GM18519 (cell line): ENCODE results near the gene MLST8.
A peak's percentile ranks its signal among the peaks of the same experiment; 100 is the strongest.

Experiments used
- ATAC-seq: cut with Tn5 transposase; IDR thresholded peaks from one replicate; pipeline ENCODE4 v1.9.1; 2021; ENCODE audit warnings: mild to moderate bottlenecking, moderate library complexity; ENCODE audit not compliant: unreplicated experiment, low FRiP score

The MLST8 gene

DNA sequence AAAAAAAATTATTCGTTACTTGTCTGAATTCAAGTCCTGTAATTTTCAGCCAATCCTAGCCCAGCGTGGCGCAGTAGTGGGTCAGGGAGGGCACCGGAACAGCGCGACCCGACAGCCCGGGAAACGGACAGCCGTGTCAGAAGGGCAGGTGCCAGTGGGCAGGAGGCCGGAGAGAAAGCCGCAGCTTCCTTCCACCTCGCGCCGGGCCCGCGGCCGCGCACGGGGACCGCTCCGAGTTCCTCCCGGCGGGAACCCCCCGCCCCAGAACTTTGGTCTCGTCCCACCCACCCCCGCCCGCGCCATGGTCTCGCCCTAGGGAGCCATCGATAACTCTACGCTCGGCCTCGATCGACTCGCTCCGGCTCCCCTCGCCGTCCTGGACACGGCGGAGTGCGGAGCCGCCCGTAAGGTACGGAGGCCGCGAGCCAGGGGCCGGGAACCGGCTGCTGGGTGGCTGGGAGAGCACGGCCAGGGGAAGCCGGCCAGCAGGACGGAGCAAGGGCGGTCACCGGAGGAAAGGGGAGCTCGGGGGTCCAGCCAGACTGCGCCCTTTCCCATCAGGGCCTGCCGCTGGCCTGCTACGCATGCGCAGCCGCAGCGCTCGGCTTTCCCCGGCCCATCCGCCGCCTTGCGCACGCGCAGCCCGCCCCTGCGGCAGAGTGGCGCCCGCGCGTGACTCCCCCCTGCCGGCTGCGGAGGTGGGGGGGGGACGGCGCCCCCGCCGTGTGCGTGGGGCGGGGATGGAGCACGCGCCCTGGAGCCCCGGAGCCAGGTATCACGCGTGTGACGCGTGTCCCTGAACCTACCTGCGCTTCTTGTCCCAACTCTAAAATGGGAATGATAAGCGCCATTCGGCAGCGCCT lies at the start of gene MLST8:
TSS of gene MLST8 (plus strand) at position 351 of the 863 bp plus-strand sequence. CDS start 632 bp downstream, outside the sequence.
- ATAC-seq = peak; percentile 50

- ATAC-seq = no peak
Measured at GRCh38 chr16:2155977-2156848, 49.0 kb upstream of the MLST8 start.

DNA sequence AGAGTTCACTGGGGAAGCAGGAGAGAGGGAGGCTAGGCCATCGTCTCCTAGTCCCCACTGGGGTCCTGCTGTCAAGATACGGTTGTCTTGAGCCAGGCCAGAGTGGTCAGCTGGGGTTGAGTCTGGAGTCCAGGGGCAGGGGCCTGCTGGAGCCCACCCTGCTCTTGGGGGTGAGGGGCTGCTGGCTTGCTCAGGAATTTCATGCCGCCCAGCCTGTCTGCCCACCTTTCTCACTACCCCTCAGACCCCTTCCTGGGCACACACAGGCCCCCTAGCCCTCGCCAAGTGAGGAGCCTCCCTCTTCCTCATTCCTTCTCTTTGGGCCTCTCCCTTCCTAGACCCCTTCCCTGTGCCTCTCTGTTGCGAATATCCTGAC lies 48.4 kb upstream of the MLST8 start:
- no peak for ATAC-seq

GRCh38 chr16:2157480-2158261 lies 47.6 kb upstream of the MLST8 start:
- ATAC-seq = no peak

- no peak for ATAC-seq
Measured at GRCh38 chr16:2158262-2158638, 47.0 kb upstream of the MLST8 start.

DNA sequence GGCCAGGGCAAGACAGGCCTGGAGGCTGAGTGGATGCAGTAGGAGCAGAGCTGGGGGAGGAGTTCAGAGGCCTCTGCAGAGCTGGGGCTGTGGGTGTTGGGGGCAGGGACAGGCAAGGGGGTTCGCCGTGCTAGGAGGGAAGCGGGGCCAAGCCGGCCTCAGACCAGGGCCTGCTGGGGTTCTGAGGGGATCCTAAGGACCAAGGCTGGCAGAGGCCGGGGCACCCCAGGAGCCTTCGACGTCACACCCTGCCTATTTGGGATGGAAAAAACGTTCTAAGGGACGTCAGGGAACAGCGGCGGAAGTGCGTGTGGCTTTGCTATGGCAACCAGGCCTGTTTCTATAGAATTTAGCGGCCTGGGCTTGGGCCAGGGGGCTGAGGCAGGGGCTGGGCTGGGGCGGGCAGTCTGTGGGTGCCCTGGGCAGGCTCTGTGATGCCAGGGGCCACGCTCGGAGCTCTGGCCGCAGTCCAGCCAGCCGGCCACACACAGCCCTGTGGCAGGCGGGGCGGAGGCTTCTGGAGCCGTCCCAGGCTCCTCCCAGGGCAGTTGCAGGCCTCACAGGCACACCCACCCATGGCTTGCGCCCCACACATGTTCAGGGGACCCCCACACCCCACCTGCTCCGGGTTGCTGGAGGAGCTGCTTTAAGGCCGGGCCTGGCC lies 45.9 kb upstream of the MLST8 start:
- no peak for ATAC-seq

DNA sequence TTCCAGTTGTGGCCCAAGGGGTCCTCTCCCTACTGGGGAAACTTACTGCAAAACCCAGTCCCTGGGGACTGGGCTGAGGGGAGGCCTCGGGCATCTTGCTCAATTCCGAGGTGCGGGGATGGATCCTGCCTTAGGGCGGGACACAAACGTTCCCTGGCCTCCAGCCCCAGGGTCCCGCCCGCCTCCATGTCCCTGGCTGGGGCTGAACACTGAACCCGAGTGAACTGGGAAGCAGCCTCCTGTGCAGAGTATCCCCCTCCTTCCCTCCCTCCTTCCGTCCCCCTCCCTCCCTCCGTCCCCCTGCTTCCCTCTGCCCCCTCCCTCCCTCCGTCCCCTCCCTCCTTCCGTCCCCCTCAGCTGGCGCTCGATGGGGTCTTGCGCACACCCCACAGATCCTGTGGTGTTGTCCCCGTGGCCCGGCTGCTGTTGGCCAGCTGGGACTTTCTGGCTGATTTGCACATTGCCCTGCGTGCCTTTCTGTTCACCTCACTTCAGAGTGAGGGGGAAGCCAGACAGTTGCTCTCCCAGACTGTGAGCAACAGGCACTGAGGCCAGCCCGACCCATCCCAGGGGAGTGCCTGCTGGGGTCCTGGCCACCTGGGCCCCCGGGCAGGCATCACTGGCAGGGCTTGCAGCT lies 44.2 kb upstream of the MLST8 start:
- no peak for ATAC-seq

- no peak for ATAC-seq
Measured at GRCh38 chr16:2161911-2162310, 43.3 kb upstream of the MLST8 start.

DNA sequence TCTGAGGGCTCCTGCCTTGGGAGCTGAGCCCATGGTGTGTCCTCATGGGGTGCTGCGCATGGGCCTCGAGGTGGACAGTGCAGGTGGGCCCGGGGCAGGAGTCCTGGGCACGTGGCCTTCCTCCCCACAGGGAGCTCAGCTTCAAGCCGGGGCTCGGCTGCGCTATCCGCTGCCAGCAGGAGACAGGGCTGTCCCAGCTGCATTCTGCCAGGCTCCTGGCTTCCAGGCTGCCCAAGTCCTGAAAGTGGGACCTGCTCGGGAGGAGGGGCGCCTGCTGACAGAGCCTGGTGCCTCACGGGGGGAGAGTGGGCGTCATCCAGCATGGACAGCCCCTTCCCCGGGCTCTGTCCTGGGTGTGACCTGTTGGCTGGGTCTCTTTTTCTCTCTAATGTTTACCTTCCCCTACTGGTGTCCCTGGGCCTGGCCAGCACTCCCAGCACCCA lies 42.6 kb upstream of the MLST8 start:
- no peak for ATAC-seq

- no peak for ATAC-seq
Measured at GRCh38 chr16:2163211-2163881, 41.9 kb upstream of the MLST8 start.

DNA sequence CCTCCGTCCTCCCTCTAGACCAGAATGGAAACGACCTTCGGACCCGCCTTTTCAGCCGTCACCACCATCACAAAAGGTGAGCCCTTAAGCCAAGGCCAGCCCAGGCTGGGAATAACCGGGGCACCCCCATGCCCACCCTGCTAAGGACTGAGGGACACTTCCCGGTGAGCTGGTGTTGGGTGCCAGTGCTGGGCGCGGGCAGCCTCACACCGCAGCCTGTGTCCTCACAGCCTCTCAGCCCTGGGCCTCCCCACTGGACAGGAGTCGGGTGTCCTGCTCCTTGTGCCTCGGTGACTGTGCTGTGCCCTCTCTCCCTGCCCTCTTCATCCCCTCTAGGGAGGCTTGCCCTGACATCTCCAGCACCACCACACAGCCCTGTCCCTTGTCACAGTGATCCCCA lies 39.4 kb upstream of the MLST8 start:
- ATAC-seq = no peak

GRCh38 chr16:2166263-2167067 lies 38.8 kb upstream of the MLST8 start:
- ATAC-seq = no peak

DNA sequence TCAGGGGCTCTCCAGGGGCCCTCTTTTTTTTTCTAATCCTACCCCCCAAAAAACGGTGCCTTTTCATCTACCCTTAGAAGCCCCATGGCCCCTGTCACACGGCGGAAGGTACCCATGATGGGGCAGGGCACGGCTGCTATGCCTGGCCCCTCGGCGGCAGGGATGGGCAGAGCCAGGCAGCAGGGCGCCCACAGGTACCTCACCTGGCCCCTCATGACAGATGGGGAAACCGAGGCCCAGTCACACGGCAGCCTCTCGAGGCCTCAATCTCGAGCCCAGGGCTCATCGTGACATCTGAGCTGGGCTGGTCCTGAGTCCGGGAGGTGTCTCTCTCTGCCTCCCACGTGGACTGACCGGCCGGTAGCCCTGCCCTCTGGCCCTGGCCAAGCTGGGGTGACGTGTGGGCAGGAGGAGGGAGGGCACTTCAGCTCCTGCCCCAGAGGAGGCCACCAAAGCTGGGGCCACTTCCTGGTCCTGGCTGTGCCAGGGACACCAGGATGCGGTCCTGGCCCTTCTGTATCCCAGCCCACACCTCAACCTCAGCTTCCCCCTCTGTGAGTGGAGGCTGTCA lies 38.1 kb upstream of the MLST8 start:
- no peak for ATAC-seq

GRCh38 chr16:2170080-2170479 lies 35.2 kb upstream of the MLST8 start:
- no peak for ATAC-seq

- ATAC-seq = no peak
Measured at GRCh38 chr16:2170587-2171435, 34.4 kb upstream of the MLST8 start.

DNA sequence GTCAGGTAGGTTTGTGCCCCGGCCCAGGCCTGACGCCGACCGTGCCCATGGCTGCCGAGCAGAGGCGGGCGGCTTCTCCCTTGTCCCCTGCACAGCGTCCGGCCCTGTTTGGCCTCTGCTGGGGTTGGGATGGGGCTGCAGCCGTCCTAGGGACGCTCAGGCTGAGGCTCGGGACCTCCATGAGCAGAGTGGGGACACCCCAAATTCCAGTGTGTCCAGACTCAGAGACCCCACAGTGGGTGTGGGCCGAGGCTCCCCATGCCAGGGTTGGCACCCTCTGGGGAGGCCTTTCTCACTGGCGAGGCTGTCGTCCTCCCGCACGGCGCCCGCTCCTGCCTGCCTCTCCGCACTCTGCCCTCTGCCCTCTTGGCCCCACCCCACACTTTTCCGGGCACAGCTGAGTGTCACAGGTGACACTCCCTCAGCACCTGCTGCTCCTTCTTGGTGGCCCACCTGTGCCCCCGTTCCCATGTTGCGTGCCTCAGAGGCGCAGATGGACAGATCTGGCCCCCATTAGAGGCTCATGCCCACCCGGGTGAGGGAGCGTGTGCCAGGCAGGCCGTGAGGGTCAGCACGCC lies 33.6 kb upstream of the MLST8 start:
- ATAC-seq = no peak
